ENCODE data around the gene GJB3.

The GJB3 gene

DNA sequence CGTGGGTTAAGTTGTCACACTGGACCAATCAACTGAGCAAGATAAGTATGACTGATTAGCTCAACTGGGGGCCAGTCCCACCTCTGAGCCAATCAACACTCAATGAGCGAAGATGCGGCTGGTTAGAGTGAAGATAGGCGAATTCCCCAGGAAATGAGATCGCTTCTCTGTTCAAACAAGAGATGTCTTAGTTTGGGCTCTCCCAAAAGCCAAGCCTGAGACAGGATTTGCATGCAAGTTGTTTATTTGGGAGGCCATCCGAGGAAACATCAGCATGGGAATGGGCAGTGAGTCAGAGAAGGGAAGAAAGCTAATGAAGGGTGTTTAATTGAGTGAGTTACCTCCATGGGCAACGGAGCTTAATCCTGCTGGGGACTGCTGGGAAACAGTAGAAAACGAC, 31.0 kb upstream of the GJB3 start:
- POLR2A ChIA-PET: no interaction called here
- DNase-seq (ENCODE audit: extremely low spot score): no peak
- CTCF ChIA-PET: interaction anchor here (5.4 kb wide), 1 partner anchor 7 kb away, joined by 31 read pairs; no protein-coding TSS in a partner anchor
- TF ChIP-seq, protein P1, sequence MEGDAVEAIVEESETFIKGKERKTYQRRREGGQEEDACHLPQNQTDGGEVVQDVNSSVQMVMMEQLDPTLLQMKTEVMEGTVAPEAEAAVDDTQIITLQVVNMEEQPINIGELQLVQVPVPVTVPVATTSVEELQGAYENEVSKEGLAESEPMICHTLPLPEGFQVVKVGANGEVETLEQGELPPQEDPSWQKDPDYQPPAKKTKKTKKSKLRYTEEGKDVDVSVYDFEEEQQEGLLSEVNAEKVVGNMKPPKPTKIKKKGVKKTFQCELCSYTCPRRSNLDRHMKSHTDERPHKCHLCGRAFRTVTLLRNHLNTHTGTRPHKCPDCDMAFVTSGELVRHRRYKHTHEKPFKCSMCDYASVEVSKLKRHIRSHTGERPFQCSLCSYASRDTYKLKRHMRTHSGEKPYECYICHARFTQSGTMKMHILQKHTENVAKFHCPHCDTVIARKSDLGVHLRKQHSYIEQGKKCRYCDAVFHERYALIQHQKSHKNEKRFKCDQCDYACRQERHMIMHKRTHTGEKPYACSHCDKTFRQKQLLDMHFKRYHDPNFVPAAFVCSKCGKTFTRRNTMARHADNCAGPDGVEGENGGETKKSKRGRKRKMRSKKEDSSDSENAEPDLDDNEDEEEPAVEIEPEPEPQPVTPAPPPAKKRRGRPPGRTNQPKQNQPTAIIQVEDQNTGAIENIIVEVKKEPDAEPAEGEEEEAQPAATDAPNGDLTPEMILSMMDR (IDR thresholded peaks at IDR 0.05; ENCODE audit: control extremely low read depth, extremely low read depth, low read depth, missing control alignments): no peak

DNA sequence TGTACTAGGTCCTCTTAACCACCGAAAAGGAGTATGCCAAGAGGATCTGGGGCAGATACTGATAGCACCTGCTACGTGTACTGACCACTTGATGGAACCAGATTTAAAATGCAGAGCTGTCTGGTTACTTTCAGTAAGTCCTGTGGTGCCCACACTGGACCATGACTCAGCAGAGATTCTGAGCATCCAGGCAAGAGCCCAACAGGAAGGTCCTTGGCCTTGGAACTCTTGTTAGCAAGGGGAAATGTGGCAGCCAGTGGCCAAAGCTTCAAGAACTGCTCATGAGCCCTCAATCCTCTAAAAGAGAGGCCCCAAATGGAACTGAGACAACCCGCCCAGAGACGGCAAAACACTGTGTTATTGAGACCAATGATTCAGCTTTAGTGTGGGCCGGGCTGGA, 30.4 kb upstream of the GJB3 start:
- TF ChIP-seq, protein P1 (IDR thresholded peaks at IDR 0.05; ENCODE audit: control extremely low read depth, extremely low read depth, low read depth, missing control alignments): no peak
- ChIA-PET POLR2A (no interaction called here), CTCF (interaction anchor here (5.4 kb wide), 1 partner anchor 8 kb away, joined by 31 read pairs; no protein-coding TSS in a partner anchor)
- DNase-seq (ENCODE audit: extremely low spot score): no peak

DNA sequence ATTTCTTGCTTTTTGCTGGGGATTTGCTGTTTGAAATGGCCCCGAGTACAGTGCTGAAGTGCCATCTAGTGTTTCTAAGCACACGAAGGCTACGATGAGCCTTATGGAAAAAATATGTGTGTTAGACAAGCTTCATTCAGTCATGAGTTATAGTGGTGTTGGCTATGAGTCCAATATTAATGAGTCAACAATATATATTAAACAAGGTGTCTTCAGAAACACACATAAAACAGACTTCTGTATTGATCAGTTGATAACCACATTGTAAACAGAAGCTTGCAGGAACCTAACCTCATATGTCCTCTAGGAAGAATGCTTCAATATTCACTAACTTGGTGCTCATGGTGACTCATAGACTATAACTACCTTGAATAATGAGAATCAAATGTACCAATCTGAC, 27.9 kb upstream of the GJB3 start:
- TF ChIP-seq, protein P1 (IDR thresholded peaks at IDR 0.05; ENCODE audit: control extremely low read depth, extremely low read depth, low read depth, missing control alignments): no peak
- DNase-seq (ENCODE audit: extremely low spot score): no peak
- ChIA-PET POLR2A (no interaction called here), CTCF (interaction anchor here (1.1 to 5.4 kb wide), 4 partner anchors 11 to 33 kb away, joined by 3 to 31 read pairs (median 3); no protein-coding TSS in a partner anchor)

DNA sequence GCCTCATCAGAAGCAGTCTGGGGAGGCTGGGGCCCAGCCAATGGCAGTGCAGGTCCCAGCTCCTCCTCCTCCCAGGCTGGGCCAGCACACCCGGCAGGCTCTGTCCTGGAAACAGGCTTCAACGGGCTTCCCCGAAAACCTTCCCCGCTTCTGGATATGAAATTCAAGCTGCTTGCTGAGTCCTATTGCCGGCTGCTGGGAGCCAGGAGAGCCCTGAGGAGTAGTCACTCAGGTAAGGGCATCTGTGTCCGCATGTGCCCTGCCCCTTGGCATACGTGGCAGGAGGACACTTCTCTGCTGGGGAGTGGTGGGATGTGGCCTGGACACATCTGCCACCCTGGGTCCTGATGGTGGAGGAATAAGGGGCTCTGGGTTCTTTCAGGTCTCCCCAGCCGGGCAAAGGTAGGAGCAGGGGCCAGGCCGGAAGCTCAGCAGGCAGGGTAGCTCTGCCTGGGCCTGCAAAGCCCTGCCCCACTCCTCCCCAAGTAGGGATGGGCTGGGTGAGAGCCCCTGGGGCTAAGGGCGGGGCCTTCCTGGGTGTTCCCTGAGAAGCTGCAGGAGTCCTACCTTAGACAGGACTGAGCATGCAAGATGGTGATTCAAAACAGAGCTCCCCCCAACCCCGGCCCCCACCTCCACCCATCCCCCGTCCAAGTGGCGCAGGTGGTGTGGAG, 25.9 kb upstream of the GJB3 start, which contains the start of gene GJB5:
GJB5 (plus strand) TSS at position 84 of the 674 bp plus-strand sequence. CDS start 2,284 bp downstream, outside the sequence.
- ChIA-PET CTCF (interaction anchor here (5.4 kb wide), 1 partner anchor 12 kb away, joined by 31 read pairs; no protein-coding TSS in a partner anchor), POLR2A (no interaction called here)
- DNase-seq (ENCODE audit: extremely low spot score): no peak
- TF ChIP-seq, protein P1 (IDR thresholded peaks at IDR 0.05; ENCODE audit: control extremely low read depth, extremely low read depth, low read depth, missing control alignments): no peak

DNA sequence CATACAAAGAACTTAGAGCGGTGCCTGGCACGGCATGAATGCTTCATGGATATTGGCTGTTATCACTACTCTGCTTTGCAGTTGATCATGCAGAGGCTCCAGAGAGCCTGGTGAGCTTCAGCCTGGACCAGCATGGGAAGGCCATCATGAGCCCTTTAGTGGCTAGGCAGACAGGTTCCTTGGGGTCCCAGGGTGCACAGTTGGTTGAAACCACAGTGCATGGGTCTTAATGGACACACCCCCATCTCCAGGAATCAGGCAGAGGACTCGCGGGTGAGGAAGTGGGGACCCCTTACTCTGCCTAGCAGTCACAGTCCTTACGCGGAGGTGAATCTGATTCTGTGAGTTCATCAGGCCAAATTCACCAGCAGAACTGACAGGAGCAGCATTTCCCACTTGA, 25.1 kb upstream of the GJB3 start:
- TF ChIP-seq, protein P1 (IDR thresholded peaks at IDR 0.05; ENCODE audit: control extremely low read depth, extremely low read depth, low read depth, missing control alignments): no peak
- POLR2A ChIA-PET: no interaction called here
- no peak for DNase-seq (ENCODE audit: extremely low spot score)
- CTCF ChIA-PET: no interaction called here

DNA sequence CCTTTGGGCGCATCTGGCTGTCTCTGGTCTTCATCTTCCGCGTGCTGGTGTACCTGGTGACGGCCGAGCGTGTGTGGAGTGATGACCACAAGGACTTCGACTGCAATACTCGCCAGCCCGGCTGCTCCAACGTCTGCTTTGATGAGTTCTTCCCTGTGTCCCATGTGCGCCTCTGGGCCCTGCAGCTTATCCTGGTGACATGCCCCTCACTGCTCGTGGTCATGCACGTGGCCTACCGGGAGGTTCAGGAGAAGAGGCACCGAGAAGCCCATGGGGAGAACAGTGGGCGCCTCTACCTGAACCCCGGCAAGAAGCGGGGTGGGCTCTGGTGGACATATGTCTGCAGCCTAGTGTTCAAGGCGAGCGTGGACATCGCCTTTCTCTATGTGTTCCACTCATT, 23.6 kb upstream of the GJB3 start:
- TF ChIP-seq, protein P1 (IDR thresholded peaks at IDR 0.05; ENCODE audit: control extremely low read depth, extremely low read depth, low read depth, missing control alignments): no peak
- DNase-seq (ENCODE audit: extremely low spot score): no peak
- POLR2A ChIA-PET: no interaction called here
- CTCF ChIA-PET: interaction anchor here (1.9 kb wide), 1 partner anchor 15 kb away, joined by 13 read pairs; no protein-coding TSS in a partner anchor

All from GM10248 (cell line).